Naive thymus-derived CD8-positive, alpha-beta T cell (primary cell): Measurements from ENCODE around the gene KRTAP6-2. TPM values are rescaled to one million over a fixed set of nuclear protein-coding genes. Genes with fewer than 3 reads are reported as not detected.

Source experiments
- ATAC-seq, 2 donors: fragments of 150-1000 bp; cut with Tn5 transposase in 1 of 2; sonication (Bioruptor Pico), chemical (Tn5 transposase) in 1 of 2; 1 replicate in 1 of 2; 2 replicates in 1 of 2; pipeline ENCODE4 v1.10.0; 2021; ENCODE audit warnings: mild to moderate bottlenecking in 2 of 2, moderate library complexity in 2 of 2
- POLR2A ChIA-PET: fragments of 350-600 bp; sonication (Branson Sonifier 250); formaldehyde crosslinking; loops from one replicate; lab custom pipeline; 2021; ENCODE audit warnings: antibody characterized with exemption; lab: Charles Lee
- DNase-seq, 10 donors: peaks; one replicate each; pipeline versions ENCODE4 v3.0.0 to v3.0.0-alpha.2; 2020 to 2022
- H3K27ac Mint-ChIP-seq, 10 donors: one replicate each; pipeline ENCODE4 v1.8.0; 2020 to 2022; ENCODE audit warnings: mild to moderate bottlenecking in 10 of 10, mixed read lengths in 10 of 10, moderate library complexity in 4 of 10, inconsistent platforms in 1 of 10
- H3K27me3 Mint-ChIP-seq, 5 donors: one replicate each; pipeline ENCODE4 v1.8.0; 2021 to 2022; ENCODE audit warnings: mixed read lengths in 5 of 5
- H3K36me3 Mint-ChIP-seq, 3 donors: one replicate each; pipeline ENCODE4 v1.8.0; 2020 to 2022; ENCODE audit warnings: mixed read lengths in 3 of 3, mild to moderate bottlenecking in 2 of 3, inconsistent platforms in 1 of 3
- H3K4me1 Mint-ChIP-seq, 4 donors: one replicate each; pipeline ENCODE4 v1.8.0; 2021 to 2022; ENCODE audit warnings: mixed read lengths in 4 of 4
- H3K4me3 Mint-ChIP-seq, 10 donors: one replicate each; pipeline ENCODE4 v1.8.0; 2020 to 2022; ENCODE audit warnings: mild to moderate bottlenecking in 10 of 10, mixed read lengths in 10 of 10, moderate library complexity in 6 of 10, inconsistent platforms in 1 of 10
- H3K9me3 Mint-ChIP-seq, 9 donors: one replicate each; pipeline ENCODE4 v1.8.0; 2020 to 2022; ENCODE audit warnings: mixed read lengths in 9 of 9, mild to moderate bottlenecking in 3 of 9, inconsistent platforms in 1 of 9, moderate library complexity in 1 of 9
- polyA plus RNA-seq, 3 donors: library from polyadenylated mRNA; unstranded; fragments of 300-500 nt; fragmentation: Illumina TruSeq; gene quantifications; one replicate each; pipeline ENCODE4 v1.2.3, GENCODE V29; 2021
- total RNA-seq, 8 experiments: library from RNA in 2 of 8; stranded (reverse) in 2 of 8; gene quantifications; one replicate each; pipeline ENCODE4 v1.2.3 and lab custom pipeline; 2021 to 2026

The KRTAP6-2 gene
- total RNA-seq (not detected), polyA plus RNA-seq (not detected), total RNA-seq (lab: John Stamatoyannopoulos, UW) (0 reads per million in 6 experiments)

- POLR2A ChIA-PET: no interaction called here
- Mint-ChIP-seq H3K9me3 (peaks cover 0 to 11% (median 3%) of the 10 kb centered on the region in 9 donors), H3K27me3 (peaks cover 0 to 10% (median 0%) of the 10 kb centered on the region in 5 donors), H3K4me1 (no peaks in the 10 kb centered on the region), H3K4me3 (no peak within 1 kb of the TSS), H3K27ac (no peak within 1 kb of the TSS), H3K36me3 (no peaks in the 10 kb centered on the region)
- ATAC-seq (no peak), DNase-seq (no peak)
Measured at GRCh38 chr21:30598802-30599201, at the start of gene KRTAP6-2. Gene KRTAP6-2, minus strand, starts transcription at chr21:30598902. Its CDS starts 28 bp downstream, at chr21:30598874.

GRCh38 chr21:30646904-30647414 lies 48.3 kb upstream of the KRTAP6-2 start:
- ATAC-seq (no peak), DNase-seq (no peak)
- Mint-ChIP-seq H3K9me3 (peaks cover 0 to 22% (median 0%) of the 10 kb centered on the region in 9 donors), H3K4me1 (no peaks in the 10 kb centered on the region), H3K4me3 (no peak overlapping the region), H3K36me3 (no peaks in the 10 kb centered on the region), H3K27ac (no peak overlapping the region), H3K27me3 (peaks cover 0 to 4% (median 3%) of the 10 kb centered on the region in 5 donors)
- POLR2A ChIA-PET: no interaction called here

GRCh38 chr21:30642564-30642963 lies 43.9 kb upstream of the KRTAP6-2 start, which contains the start of gene KRTAP20-3:
Gene KRTAP20-3, plus strand, starts transcription at chr21:30642864.
- POLR2A ChIA-PET: no interaction called here
- DNase-seq (no peak), ATAC-seq (no peak)
- H3K36me3 Mint-ChIP-seq: no peaks in the 10 kb centered on the region
- no peak within 1 kb of the TSS for H3K4me3 Mint-ChIP-seq
- no peak within 1 kb of the TSS for H3K27ac Mint-ChIP-seq
- H3K4me1 Mint-ChIP-seq: no peaks in the 10 kb centered on the region
- peaks cover 0 to 22% (median 3%) of the 10 kb centered on the region in 9 donors for H3K9me3 Mint-ChIP-seq
- peaks cover 0 to 9% (median 0%) of the 10 kb centered on the region in 5 donors for H3K27me3 Mint-ChIP-seq

- Mint-ChIP-seq H3K36me3 (no peaks in the 10 kb centered on the region), H3K27me3 (peaks cover 0 to 9% (median 0%) of the 10 kb centered on the region in 5 donors), H3K9me3 (peaks cover 0 to 7% (median 2%) of the 10 kb centered on the region in 9 donors), H3K27ac (no peak overlapping the region), H3K4me1 (no peaks in the 10 kb centered on the region), H3K4me3 (no peak overlapping the region)
- POLR2A ChIA-PET: no interaction called here
- ATAC-seq (no peak), DNase-seq (no peak)
Measured at GRCh38 chr21:30638686-30639085, 40.0 kb upstream of the KRTAP6-2 start.

- POLR2A ChIA-PET: no interaction called here
- ATAC-seq (no peak), DNase-seq (no peak)
- no peaks in the 10 kb centered on the region for H3K36me3 Mint-ChIP-seq
- no peak within 1 kb of the TSS for H3K27ac Mint-ChIP-seq
- peaks cover 0 to 11% (median 0%) of the 10 kb centered on the region in 5 donors for H3K27me3 Mint-ChIP-seq
- no peak within 1 kb of the TSS for H3K4me3 Mint-ChIP-seq
- no peaks in the 10 kb centered on the region for H3K4me1 Mint-ChIP-seq
- peaks cover 0 to 9% (median 0%) of the 10 kb centered on the region in 9 donors for H3K9me3 Mint-ChIP-seq
Measured at GRCh38 chr21:30634906-30635305, 36.2 kb upstream of the KRTAP6-2 start, which contains the start of gene KRTAP20-2. Gene KRTAP20-2, plus strand, starts transcription at chr21:30635206. Its CDS starts 58 bp downstream, at chr21:30635264.

- no peak for ATAC-seq
- peaks cover 0 to 11% (median 0%) of the 10 kb centered on the region in 5 donors for H3K27me3 Mint-ChIP-seq
- DNase-seq: no peak
- H3K4me3 Mint-ChIP-seq: no peak overlapping the region
- no peaks in the 10 kb centered on the region for H3K4me1 Mint-ChIP-seq
- H3K27ac Mint-ChIP-seq: no peak overlapping the region
- no peaks in the 10 kb centered on the region for H3K36me3 Mint-ChIP-seq
- POLR2A ChIA-PET: no interaction called here
- peaks cover 0 to 14% (median 0%) of the 10 kb centered on the region in 9 donors for H3K9me3 Mint-ChIP-seq
Measured at GRCh38 chr21:30629200-30629599, 30.5 kb upstream of the KRTAP6-2 start.

GRCh38 chr21:30628109-30628508 lies 29.4 kb upstream of the KRTAP6-2 start:
- no peaks in the 10 kb centered on the region for H3K4me1 Mint-ChIP-seq
- no peak for DNase-seq
- H3K9me3 Mint-ChIP-seq: peaks cover 0 to 14% (median 0%) of the 10 kb centered on the region in 9 donors
- no peaks in the 10 kb centered on the region for H3K36me3 Mint-ChIP-seq
- no peak overlapping the region for H3K4me3 Mint-ChIP-seq
- no peak for ATAC-seq
- peaks cover 0 to 11% (median 0%) of the 10 kb centered on the region in 5 donors for H3K27me3 Mint-ChIP-seq
- POLR2A ChIA-PET: no interaction called here
- no peak overlapping the region for H3K27ac Mint-ChIP-seq

GRCh38 chr21:30625449-30626165 lies 26.9 kb upstream of the KRTAP6-2 start:
- peaks cover 0 to 1% (median 0%) of the 10 kb centered on the region in 5 donors for H3K27me3 Mint-ChIP-seq
- POLR2A ChIA-PET: no interaction called here
- ATAC-seq (no peak), DNase-seq (no peak)
- H3K4me3 Mint-ChIP-seq: no peak overlapping the region
- no peaks in the 10 kb centered on the region for H3K36me3 Mint-ChIP-seq
- peaks cover 0 to 6% (median 0%) of the 10 kb centered on the region in 9 donors for H3K9me3 Mint-ChIP-seq
- H3K4me1 Mint-ChIP-seq: no peaks in the 10 kb centered on the region
- no peak overlapping the region for H3K27ac Mint-ChIP-seq

GRCh38 chr21:30623362-30623761 lies 24.7 kb upstream of the KRTAP6-2 start:
- DNase-seq: no peak
- H3K27ac Mint-ChIP-seq: no peak overlapping the region

GRCh38 chr21:30620522-30620921 lies 21.8 kb upstream of the KRTAP6-2 start, which contains the start of gene KRTAP20-4:
Gene KRTAP20-4, plus strand, starts transcription at chr21:30620627.
- Mint-ChIP-seq H3K36me3 (no peaks in the 10 kb centered on the region), H3K27ac (no peak within 1 kb of the TSS), H3K27me3 (no peaks in the 10 kb centered on the region), H3K4me1 (no peaks in the 10 kb centered on the region), H3K9me3 (peaks cover 0 to 6% (median 0%) of the 10 kb centered on the region in 9 donors), H3K4me3 (no peak within 1 kb of the TSS)
- no peak for DNase-seq
- POLR2A ChIA-PET: no interaction called here
- no peak for ATAC-seq

More at GRCh38 chr21:30623362-30623761, 24.7 kb upstream of the KRTAP6-2 start:
- H3K9me3 Mint-ChIP-seq: peaks cover 0 to 6% (median 0%) of the 10 kb centered on the region in 9 donors
- no peak overlapping the region for H3K4me3 Mint-ChIP-seq
- POLR2A ChIA-PET: no interaction called here
- no peaks in the 10 kb centered on the region for H3K36me3 Mint-ChIP-seq
- H3K4me1 Mint-ChIP-seq: no peaks in the 10 kb centered on the region
- H3K27me3 Mint-ChIP-seq: peaks cover 0 to 1% (median 0%) of the 10 kb centered on the region in 5 donors
- ATAC-seq: no peak

GRCh38 chr21:30620080-30620479 lies 21.4 kb upstream of the KRTAP6-2 start:
- Mint-ChIP-seq H3K27me3 (no peaks in the 10 kb centered on the region), H3K4me3 (no peak overlapping the region), H3K27ac (no peak overlapping the region), H3K9me3 (peaks cover 0 to 5% (median 0%) of the 10 kb centered on the region in 9 donors), H3K4me1 (no peaks in the 10 kb centered on the region), H3K36me3 (no peaks in the 10 kb centered on the region)
- no peak for ATAC-seq
- POLR2A ChIA-PET: no interaction called here
- DNase-seq: no peak

GRCh38 chr21:30616125-30616524 lies 17.4 kb upstream of the KRTAP6-2 start, which contains the start of gene KRTAP20-1:
Gene KRTAP20-1, plus strand, starts transcription at chr21:30616425. Its CDS starts 30 bp downstream, at chr21:30616455.
- no peaks in the 10 kb centered on the region for H3K36me3 Mint-ChIP-seq
- POLR2A ChIA-PET: no interaction called here
- H3K27ac Mint-ChIP-seq: no peak within 1 kb of the TSS
- peaks cover 0 to 2% (median 0%) of the 10 kb centered on the region in 9 donors for H3K9me3 Mint-ChIP-seq
- H3K4me1 Mint-ChIP-seq: no peaks in the 10 kb centered on the region
- ATAC-seq: no peak
- H3K4me3 Mint-ChIP-seq: no peak within 1 kb of the TSS
- no peaks in the 10 kb centered on the region for H3K27me3 Mint-ChIP-seq
- no peak for DNase-seq

- H3K4me3 Mint-ChIP-seq: no peak overlapping the region
- H3K36me3 Mint-ChIP-seq: peaks cover 0 to 4% (median 0%) of the 10 kb centered on the region in 3 donors
- POLR2A ChIA-PET: no interaction called here
- ATAC-seq (no peak), DNase-seq (no peak)
- no peaks in the 10 kb centered on the region for H3K27me3 Mint-ChIP-seq
- no peaks in the 10 kb centered on the region for H3K4me1 Mint-ChIP-seq
- H3K9me3 Mint-ChIP-seq: peaks cover 0 to 9% (median 0%) of the 10 kb centered on the region in 9 donors
- H3K27ac Mint-ChIP-seq: no peak overlapping the region
Measured at GRCh38 chr21:30615199-30615598, 16.5 kb upstream of the KRTAP6-2 start.
